H9 (cell line): ENCODE results near the gene TENT5C. TPM values are rescaled to one million over a fixed set of nuclear protein-coding genes. Genes with fewer than 3 reads are reported as not detected.

Source experiments
- DNase-seq: peaks from one replicate; pipeline ENCODE4 v3.0.0-alpha.2; 2017
- H2AFZ ChIP-seq: one replicate; pipeline ENCODE4 v1.6.1; 2013; ENCODE audit warnings: mild to moderate bottlenecking, low read length, control low read depth, moderate library complexity
- H2AK5ac ChIP-seq: 2 replicates; pipeline ENCODE4 v1.6.1; 2013; ENCODE audit warnings: low read length, control low read depth, mixed read lengths; ENCODE audit not compliant: insufficient read length
- H2BK120ac ChIP-seq: one replicate; pipeline ENCODE4 v1.6.1; 2013; ENCODE audit warnings: low read depth, mild to moderate bottlenecking, low read length, control low read depth, inconsistent platforms; ENCODE audit not compliant: poor library complexity, severe bottlenecking
- H2BK12ac ChIP-seq: 2 replicates; pipeline ENCODE4 v1.6.1; 2013; ENCODE audit warnings: low read length, control low read depth, mixed read lengths, low read depth; ENCODE audit not compliant: insufficient read length
- H2BK15ac ChIP-seq: 2 replicates; pipeline ENCODE4 v1.6.1; 2013; ENCODE audit warnings: low read depth, low read length, control low read depth
- H2BK20ac ChIP-seq: one replicate; pipeline ENCODE4 v1.6.1; 2013; ENCODE audit warnings: low read depth, mild to moderate bottlenecking, low read length, control low read depth, inconsistent platforms; ENCODE audit not compliant: poor library complexity, severe bottlenecking
- H2BK5ac ChIP-seq: 2 replicates; pipeline ENCODE4 v1.6.1; 2013; ENCODE audit warnings: low read length, control low read depth, mixed read lengths; ENCODE audit not compliant: insufficient read length
- H3K14ac ChIP-seq: 2 replicates; pipeline ENCODE4 v1.6.1; 2013; ENCODE audit warnings: low read length, control low read depth; ENCODE audit not compliant: insufficient read depth
- H3K18ac ChIP-seq: 2 replicates; pipeline ENCODE4 v1.6.1; 2013; ENCODE audit warnings: low read depth, mild to moderate bottlenecking, mixed read lengths, low read length, control low read depth; ENCODE audit not compliant: insufficient read length
- H3K23ac ChIP-seq: 2 replicates; pipeline ENCODE4 v1.6.1; 2013; ENCODE audit warnings: low read length, control low read depth, mixed read lengths, low read depth; ENCODE audit not compliant: insufficient read length
- H3K23me2 ChIP-seq: 2 replicates; pipeline ENCODE4 v1.6.1; 2013; ENCODE audit warnings: low read depth, mild to moderate bottlenecking, mixed read lengths, low read length, control low read depth; ENCODE audit not compliant: insufficient read length, poor library complexity, severe bottlenecking
- H3K27ac ChIP-seq: 2 replicates; pipeline ENCODE4 v1.5.1; 2013; ENCODE audit warnings: low read length, control low read depth, mixed read lengths, low read depth; ENCODE audit not compliant: insufficient read length
- H3K27me3 ChIP-seq: 2 replicates; pipeline ENCODE4 v1.6.1; 2013; ENCODE audit warnings: low read length, control low read depth, inconsistent platforms; ENCODE audit not compliant: insufficient read depth
- H3K4ac ChIP-seq: 2 replicates; pipeline ENCODE4 v1.6.1; 2013; ENCODE audit warnings: low read depth, mild to moderate bottlenecking, control low read depth, inconsistent platforms, low read length, moderate library complexity
- H3K4me1 ChIP-seq: 2 replicates; pipeline ENCODE4 v1.6.1; 2013; ENCODE audit warnings: low read length, control low read depth, inconsistent platforms; ENCODE audit not compliant: insufficient read depth
- H3K4me2 ChIP-seq: 2 replicates; pipeline ENCODE4 v1.6.1; 2013; ENCODE audit warnings: low read length, control low read depth, mixed read lengths; ENCODE audit not compliant: insufficient read length, insufficient read depth
- H3K56ac ChIP-seq: 2 replicates; pipeline ENCODE4 v1.6.1; 2013; ENCODE audit warnings: low read depth, mild to moderate bottlenecking, mixed read lengths, low read length, control low read depth; ENCODE audit not compliant: insufficient read length
- H3K79me1 ChIP-seq: 2 replicates; pipeline ENCODE4 v1.6.1; 2013; ENCODE audit warnings: low read depth, mild to moderate bottlenecking, moderate library complexity, low read length, control low read depth, inconsistent platforms; ENCODE audit not compliant: insufficient read depth, poor library complexity, severe bottlenecking
- H3K79me2 ChIP-seq: 2 replicates; pipeline ENCODE4 v1.6.1; 2013; ENCODE audit warnings: low read length, control low read depth, inconsistent platforms; ENCODE audit not compliant: insufficient read depth
- H3K9ac ChIP-seq: 2 replicates; pipeline ENCODE4 v1.6.1; 2013; ENCODE audit warnings: low read length, control low read depth, mixed read lengths; ENCODE audit not compliant: insufficient read length; ENCODE audit errors: extremely low read depth
- H3K9me3 ChIP-seq: one replicate; pipeline ENCODE4 v1.6.1; 2013; ENCODE audit warnings: low read depth, low read length, inconsistent platforms; ENCODE audit not compliant: control insufficient read depth
- H3T11ph ChIP-seq: one replicate; pipeline ENCODE4 v1.6.1; 2013; ENCODE audit warnings: mild to moderate bottlenecking, low read length, control low read depth, inconsistent platforms
- H4K20me1 ChIP-seq: one replicate; pipeline ENCODE4 v1.6.1; 2013; ENCODE audit not compliant: control insufficient read depth, insufficient read length, insufficient read depth
- H4K5ac ChIP-seq: 2 replicates; pipeline ENCODE4 v1.6.1; 2013; ENCODE audit warnings: low read depth, mild to moderate bottlenecking, mixed read lengths, low read length, control low read depth; ENCODE audit not compliant: insufficient read length
- H4K8ac ChIP-seq: replicated peaks from 2 replicates; pipeline ENCODE4 v1.6.1; 2013; ENCODE audit warnings: low read length, control low read depth, mixed read lengths, low read depth; ENCODE audit not compliant: insufficient read length
- H4K91ac ChIP-seq: 2 replicates; pipeline ENCODE4 v1.6.1; 2013; ENCODE audit warnings: low read depth, mild to moderate bottlenecking, moderate library complexity, mixed read lengths, low read length, control low read depth; ENCODE audit not compliant: insufficient read length
- H3K27ac Mint-ChIP-seq, 3 experiments: 2 replicates in 2 of 3; 3 replicates in 1 of 3; pipeline ENCODE4 v1.8.0; 2020 to 2021; ENCODE audit warnings: mixed read lengths in 3 of 3, mild to moderate bottlenecking in 1 of 3, moderate library complexity in 1 of 3
- H3K27me3 Mint-ChIP-seq: 2 replicates; pipeline ENCODE4 v1.8.0; 2021; ENCODE audit warnings: low read depth, mild to moderate bottlenecking, moderate library complexity, mixed read lengths
- H3K36me3 Mint-ChIP-seq, 3 experiments: 2 replicates in 2 of 3; 3 replicates in 1 of 3; pipeline ENCODE4 v1.8.0; 2020 to 2021; ENCODE audit warnings: low read depth in 3 of 3, mixed read lengths in 3 of 3; ENCODE audit not compliant: insufficient read depth in 1 of 3
- H3K4me1 Mint-ChIP-seq, 2 experiments: 2 replicates each; pipeline ENCODE4 v1.8.0; 2020; ENCODE audit warnings: mixed read lengths in 2 of 2
- H3K4me3 Mint-ChIP-seq, 2 experiments: 2 replicates in 1 of 2; 3 replicates in 1 of 2; pipeline ENCODE4 v1.8.0; 2020 to 2021; ENCODE audit warnings: mild to moderate bottlenecking in 2 of 2, mixed read lengths in 2 of 2, moderate library complexity in 1 of 2
- H3K9me3 Mint-ChIP-seq, 2 experiments: 2 replicates in 1 of 2; 3 replicates in 1 of 2; pipeline ENCODE4 v1.8.0; 2020; ENCODE audit warnings: mild to moderate bottlenecking in 2 of 2, mixed read lengths in 2 of 2, moderate library complexity in 1 of 2
- WGBS: extraction: QIAGEN DNeasy Blood & Tissue Kit; methylation state at CpG from one replicate; pipeline ENCODE4 v1.1.7; 2013; ENCODE audit warnings: missing lambda C conversion rate, low lambda C conversion rate, mixed read lengths; ENCODE audit not compliant: insufficient read length; ENCODE audit errors: extremely low coverage; 5-methylcytosine and 5-hydroxymethylcytosine counted together
- total RNA-seq: library from RNA; stranded (reverse); gene quantifications from 2 replicates; pipeline ENCODE4 v1.2.1, GENCODE V29; 2021
- TF ChIP-seq, protein P1 (sequence below): fragments of 200-600 bp; sonication (generic); conservative IDR thresholded peaks from 3 replicates; pipeline ENCODE4 v1.8.0; 2021; ENCODE audit warnings: antibody characterized with exemption, mild to moderate bottlenecking

The TENT5C gene
- total RNA-seq, 1 experiment from 2014 or later = 0.37 TPM

GRCh38 chr1:117657949-117658660 lies 52.3 kb downstream of the TENT5C start:
- no peak overlapping the region for H4K5ac ChIP-seq
- no peak for DNase-seq
- no peak overlapping the region for H3K4ac ChIP-seq
- no peaks in the 10 kb centered on the region for H3K9me3 ChIP-seq
- Mint-ChIP-seq H3K27ac (no peak overlapping the region), H3K4me1 (peaks cover 27 to 44% of the 10 kb centered on the region in 2 experiments), H3K36me3 (peaks cover 0 to 10% (median 3%) of the 10 kb centered on the region in 3 experiments; a peak in 5 of 7 replicates), H3K4me3 (no peak overlapping the region), H3K9me3 (peaks cover 7 to 10% of the 10 kb centered on the region in 2 experiments; a peak in 4 of 5 replicates), H3K27me3 (peaks cover 5% of the 10 kb centered on the region)
- H3K18ac ChIP-seq = no peak overlapping the region
- H4K8ac ChIP-seq = no peak overlapping the region
- H2BK20ac ChIP-seq = no peak overlapping the region
- no peaks in the 10 kb centered on the region for H4K20me1 ChIP-seq
- WGBS = no CpG with 5 or more reads among the region's 5 CpGs
- no peak overlapping the region for H3K23ac ChIP-seq
- TF ChIP-seq, protein P1, sequence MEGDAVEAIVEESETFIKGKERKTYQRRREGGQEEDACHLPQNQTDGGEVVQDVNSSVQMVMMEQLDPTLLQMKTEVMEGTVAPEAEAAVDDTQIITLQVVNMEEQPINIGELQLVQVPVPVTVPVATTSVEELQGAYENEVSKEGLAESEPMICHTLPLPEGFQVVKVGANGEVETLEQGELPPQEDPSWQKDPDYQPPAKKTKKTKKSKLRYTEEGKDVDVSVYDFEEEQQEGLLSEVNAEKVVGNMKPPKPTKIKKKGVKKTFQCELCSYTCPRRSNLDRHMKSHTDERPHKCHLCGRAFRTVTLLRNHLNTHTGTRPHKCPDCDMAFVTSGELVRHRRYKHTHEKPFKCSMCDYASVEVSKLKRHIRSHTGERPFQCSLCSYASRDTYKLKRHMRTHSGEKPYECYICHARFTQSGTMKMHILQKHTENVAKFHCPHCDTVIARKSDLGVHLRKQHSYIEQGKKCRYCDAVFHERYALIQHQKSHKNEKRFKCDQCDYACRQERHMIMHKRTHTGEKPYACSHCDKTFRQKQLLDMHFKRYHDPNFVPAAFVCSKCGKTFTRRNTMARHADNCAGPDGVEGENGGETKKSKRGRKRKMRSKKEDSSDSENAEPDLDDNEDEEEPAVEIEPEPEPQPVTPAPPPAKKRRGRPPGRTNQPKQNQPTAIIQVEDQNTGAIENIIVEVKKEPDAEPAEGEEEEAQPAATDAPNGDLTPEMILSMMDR = no peak
- H3K56ac ChIP-seq = no peak overlapping the region
- H3K4me1 ChIP-seq = peaks cover 5% of the 10 kb centered on the region
- no peaks in the 10 kb centered on the region for H3K27me3 ChIP-seq
- no peaks in the 10 kb centered on the region for H3K79me2 ChIP-seq
- H3K23me2 ChIP-seq = no peaks in the 10 kb centered on the region
- H4K91ac ChIP-seq = no peak overlapping the region
- no peak overlapping the region for H2AFZ ChIP-seq
- no peaks in the 10 kb centered on the region for H3K79me1 ChIP-seq
- no peak overlapping the region for H3K9ac ChIP-seq
- no peak overlapping the region for H3K27ac ChIP-seq
- no peak overlapping the region for H2BK120ac ChIP-seq
- no peak overlapping the region for H3T11ph ChIP-seq
- H3K14ac ChIP-seq = no peak overlapping the region
- H3K4me2 ChIP-seq = no peak overlapping the region
- H2BK5ac ChIP-seq = no peak overlapping the region
- H2BK15ac ChIP-seq = no peak overlapping the region
- H2BK12ac ChIP-seq = no peak overlapping the region
- no peak overlapping the region for H2AK5ac ChIP-seq
